Activated CD4-positive, alpha-beta T cell treated with anti-CD3 and anti-CD28 coated beads for 48 hours (primary cell): ENCODE measurements around the gene PACS1.

ENCODE experiments used
- DNase-seq: peaks from one replicate; pipeline ENCODE4 v3.0.0-alpha.2; 2020

Gene PACS1

GRCh38 chr11:66189031-66189745 lies 119.1 kb downstream of the PACS1 start:
- DNase-seq: no peak

- DNase-seq: no peak
Measured at GRCh38 chr11:66190786-66191185, 120.7 kb downstream of the PACS1 start.

GRCh38 chr11:66192181-66192863 lies 122.2 kb downstream of the PACS1 start:
- DNase-seq: no peak

GRCh38 chr11:66194391-66194790 lies 124.3 kb downstream of the PACS1 start:
- no peak for DNase-seq

- no peak for DNase-seq
Measured at GRCh38 chr11:66195867-66196266, 125.8 kb downstream of the PACS1 start.

- no peak for DNase-seq
Measured at GRCh38 chr11:66203847-66204246, 133.8 kb downstream of the PACS1 start.

GRCh38 chr11:66204412-66204811 lies 134.3 kb downstream of the PACS1 start:
- DNase-seq: no peak

- DNase-seq: no peak
Measured at GRCh38 chr11:66207816-66208215, 137.7 kb downstream of the PACS1 start.

- DNase-seq: no peak
Measured at GRCh38 chr11:66211100-66211499, 141.0 kb downstream of the PACS1 start.

DNA sequence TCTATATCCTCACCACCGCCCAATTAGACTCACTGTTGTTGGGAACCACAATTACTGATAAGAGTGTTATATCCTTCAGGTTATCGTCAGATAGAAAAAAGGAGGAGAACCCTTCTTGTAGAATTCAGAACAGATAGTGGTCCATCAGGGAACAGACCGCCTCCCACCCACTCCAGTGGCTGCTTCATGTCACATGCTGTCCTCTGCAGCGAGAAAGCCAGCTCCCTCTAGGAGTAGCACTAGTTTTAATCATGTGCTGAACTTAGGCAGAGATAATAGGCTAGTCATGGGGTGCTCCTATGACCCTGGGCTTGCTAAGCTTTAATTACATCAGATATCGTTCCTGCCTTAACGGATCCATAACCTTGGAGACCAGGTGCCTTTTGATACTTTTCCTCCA lies 146.8 kb downstream of the PACS1 start:
- no peak for DNase-seq

DNA sequence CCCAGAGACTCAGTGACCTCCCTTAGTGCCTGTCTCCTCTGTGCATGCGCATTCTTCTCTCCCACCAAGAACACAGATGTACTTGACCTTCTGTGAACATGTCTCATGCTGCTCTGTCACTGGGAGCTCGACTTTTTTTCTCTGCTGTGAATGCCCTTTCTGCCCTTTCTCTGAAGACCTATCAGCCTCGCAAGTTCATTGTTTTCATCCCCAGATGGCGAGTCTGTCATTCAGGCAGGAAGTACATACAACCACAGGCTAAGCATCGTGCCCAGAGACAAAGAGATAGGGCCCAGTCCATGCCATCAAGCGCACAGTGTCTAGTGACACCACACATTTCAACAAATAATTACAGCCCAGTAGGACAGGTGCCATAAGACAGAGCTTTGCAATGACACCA lies 148.0 kb downstream of the PACS1 start:
- no peak for DNase-seq

- DNase-seq: no peak
Measured at GRCh38 chr11:66218846-66219620, 149.0 kb downstream of the PACS1 start.

GRCh38 chr11:66219846-66220565 lies 149.9 kb downstream of the PACS1 start:
- DNase-seq: no peak

DNA sequence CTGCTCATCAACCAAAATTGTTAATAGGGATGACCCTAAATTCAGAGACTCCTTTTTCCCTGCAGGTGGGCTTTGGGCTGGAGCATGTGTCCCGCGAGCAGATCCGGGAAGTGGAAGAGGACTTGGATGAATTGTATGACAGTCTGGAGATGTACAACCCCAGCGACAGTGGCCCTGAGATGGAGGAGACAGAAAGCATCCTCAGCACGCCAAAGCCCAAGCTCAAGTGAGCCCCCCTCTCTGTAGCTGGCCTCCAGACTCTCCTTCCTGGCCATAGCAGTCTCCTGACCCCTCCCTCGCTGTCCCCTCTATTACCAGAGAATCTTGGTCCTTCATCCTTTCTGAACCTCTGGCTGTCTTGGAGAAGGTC lies 150.5 kb downstream of the PACS1 start:
- no peak for DNase-seq

DNA sequence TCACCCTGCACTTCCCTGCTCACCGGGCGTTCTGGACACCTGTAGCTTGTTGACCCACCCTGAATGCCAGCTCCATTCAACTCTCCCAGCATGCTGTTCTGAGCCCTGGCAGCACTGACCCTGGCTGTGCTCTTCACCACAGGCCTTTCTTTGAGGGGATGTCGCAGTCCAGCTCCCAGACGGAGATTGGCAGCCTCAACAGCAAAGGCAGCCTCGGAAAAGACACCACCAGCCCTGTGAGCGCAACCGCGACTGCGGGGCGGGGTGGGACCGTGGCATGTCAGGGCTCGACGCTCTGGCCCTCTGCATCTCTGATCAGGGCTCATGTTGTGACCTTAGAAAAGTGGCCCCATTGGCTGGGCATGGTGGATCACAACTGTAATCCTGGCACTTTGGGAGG lies 150.9 kb downstream of the PACS1 start:
- no peak for DNase-seq

GRCh38 chr11:66221726-66222236 lies 151.7 kb downstream of the PACS1 start:
- DNase-seq: peak; percentile 39

- DNase-seq: peak; percentile 95
Measured at GRCh38 chr11:66222358-66223149, 152.5 kb downstream of the PACS1 start.

DNA sequence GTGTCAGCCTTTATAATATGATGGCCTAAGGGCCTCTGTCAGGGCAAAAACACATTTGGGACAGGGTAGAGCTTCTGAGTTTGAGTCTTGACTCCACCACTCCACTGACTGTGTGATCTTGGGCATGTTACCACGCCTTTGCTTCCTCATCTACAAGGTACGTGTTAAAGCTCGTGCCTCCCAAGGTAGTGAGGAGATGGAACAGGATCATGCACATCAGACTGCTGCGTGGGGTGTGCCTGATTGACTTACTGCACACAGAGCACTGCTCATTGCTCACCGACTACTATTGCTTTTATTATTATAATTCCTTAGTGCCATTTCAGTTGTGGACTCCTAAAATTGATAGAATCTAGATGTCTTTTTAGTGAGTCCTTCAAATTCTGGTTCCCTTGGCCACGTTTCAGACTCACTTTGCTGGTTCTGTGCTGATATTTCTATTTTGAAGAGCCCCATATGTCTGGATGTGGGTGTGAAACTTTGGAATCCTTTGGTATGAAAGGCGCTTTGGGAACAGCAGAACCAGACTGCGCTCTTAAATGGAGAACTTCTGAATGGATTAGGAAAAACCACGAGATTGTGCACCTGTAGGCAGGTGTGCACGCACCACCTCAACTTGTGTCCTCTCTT lies 154.3 kb downstream of the PACS1 start:
- DNase-seq: no peak

DNA sequence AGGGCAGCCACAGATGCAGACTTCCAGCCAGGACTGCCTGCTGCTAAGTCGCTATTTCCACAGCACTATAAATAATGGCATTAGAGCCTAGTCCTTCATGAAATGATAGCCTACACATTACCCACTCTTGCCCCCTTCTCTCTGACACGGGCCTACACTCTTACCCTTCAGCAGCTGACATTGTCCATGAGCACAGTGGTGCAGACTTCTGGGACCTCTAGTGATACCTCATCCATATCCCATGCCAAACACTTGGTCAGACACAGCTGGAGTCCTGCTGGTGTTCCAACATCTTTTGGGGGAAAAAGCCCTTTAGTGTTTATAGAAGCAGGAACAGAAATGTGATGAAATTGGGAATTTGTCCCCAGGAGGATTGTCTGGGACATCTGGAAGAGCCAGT lies 155.0 kb downstream of the PACS1 start:
- no peak for DNase-seq

GRCh38 chr11:66226101-66226500 lies 156.0 kb downstream of the PACS1 start:
- DNase-seq: no peak

GRCh38 chr11:66227700-66228099 lies 157.6 kb downstream of the PACS1 start:
- DNase-seq: no peak

DNA sequence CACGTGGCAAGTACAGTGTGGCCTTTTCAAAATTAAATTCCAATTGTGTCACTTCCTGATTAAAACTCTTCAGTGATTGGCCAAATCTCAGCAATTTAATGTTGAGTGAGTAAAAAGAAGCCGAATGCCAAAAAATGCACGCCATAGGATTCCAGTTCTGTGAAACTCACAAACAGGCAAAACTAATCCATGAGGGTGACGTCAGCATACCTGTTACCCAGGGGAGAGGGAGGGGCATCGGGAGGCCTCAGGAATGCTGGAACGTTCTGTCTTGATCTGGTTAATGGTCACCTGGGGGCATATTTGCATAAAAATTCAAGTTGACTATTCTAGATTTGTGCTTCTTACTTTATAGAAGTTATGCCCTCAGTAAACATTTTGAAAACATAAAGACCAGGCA lies 158.4 kb downstream of the PACS1 start:
- DNase-seq: no peak
